Measurements from ENCODE around the gene OTOF.

The OTOF gene

DNA sequence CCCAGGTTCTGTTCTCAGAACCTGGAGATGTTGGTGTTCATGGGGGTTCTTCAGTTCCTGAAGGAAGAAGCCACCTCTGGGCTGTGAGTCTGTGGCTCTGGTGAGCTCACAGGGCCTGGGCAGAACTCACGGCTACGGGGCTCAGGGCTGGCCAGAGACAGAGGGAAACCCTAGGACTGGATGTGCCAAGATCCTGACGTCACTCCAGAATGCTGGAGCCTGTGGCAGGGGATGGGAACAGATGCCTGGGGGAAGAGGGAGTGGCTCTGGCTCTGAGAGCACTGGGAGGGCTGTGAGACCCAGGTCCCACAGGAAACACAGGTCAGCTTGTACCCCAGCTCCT, at the start of gene OTOF:
OTOF (minus strand) TSS at position 214 of the 343 bp plus-strand sequence.
- no peak for DNase-seq

DNA sequence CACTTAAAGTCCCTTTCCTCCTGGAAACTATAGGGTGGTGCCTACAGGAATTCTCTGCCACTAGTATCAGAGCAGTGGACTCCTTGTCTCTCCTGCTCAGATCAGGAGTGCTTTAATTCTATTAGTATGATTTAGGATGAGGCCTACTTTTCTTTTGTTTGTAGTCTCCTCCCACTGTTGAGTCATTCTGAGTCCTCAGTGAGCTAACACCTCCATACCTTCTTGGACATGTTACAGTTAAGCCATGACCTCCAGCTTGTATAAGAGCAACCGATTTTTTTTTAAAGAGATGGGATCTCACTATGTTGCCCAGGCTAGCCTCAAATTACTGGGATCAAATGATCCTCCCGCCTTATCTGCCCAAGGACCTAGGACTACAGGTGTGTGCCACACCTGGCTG, 48.7 kb upstream of the OTOF start:
- no peak for DNase-seq

- no peak for DNase-seq
These were observed 48.2 kb upstream of the OTOF start for GRCh38 chr2:26526105-26526504.

DNA sequence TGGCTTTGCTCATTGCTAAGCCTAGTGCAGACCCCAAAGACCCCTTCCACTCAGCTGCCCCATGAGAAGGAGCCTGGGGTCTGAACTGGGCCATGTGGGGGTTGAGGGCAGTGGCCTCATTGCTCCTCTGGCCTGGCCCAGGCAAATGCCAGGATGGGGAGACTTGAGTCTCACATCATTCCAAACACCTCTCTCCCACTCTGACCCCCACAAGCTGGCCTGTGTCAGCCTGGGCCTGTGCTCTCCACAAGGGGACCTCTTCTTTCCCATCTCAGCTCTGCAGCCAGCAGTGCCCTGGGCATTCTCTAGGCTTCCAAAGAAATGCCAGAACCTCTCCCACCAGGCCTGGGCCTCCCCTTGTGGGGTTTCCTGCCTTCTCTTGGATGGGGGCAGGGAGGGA, 45.8 kb upstream of the OTOF start:
- DNase-seq = no peak

GRCh38 chr2:26522751-26523171, 44.8 kb upstream of the OTOF start:
- DNase-seq = no peak

GRCh38 chr2:26522325-26522724, 44.4 kb upstream of the OTOF start:
- no peak for DNase-seq

- no peak for DNase-seq
These were observed 43.9 kb upstream of the OTOF start for GRCh38 chr2:26521913-26522180.

GRCh38 chr2:26521054-26521912, 43.4 kb upstream of the OTOF start:
- DNase-seq = no peak

- DNase-seq = no peak
These were observed 42.2 kb upstream of the OTOF start for GRCh38 chr2:26520148-26520449.

DNA sequence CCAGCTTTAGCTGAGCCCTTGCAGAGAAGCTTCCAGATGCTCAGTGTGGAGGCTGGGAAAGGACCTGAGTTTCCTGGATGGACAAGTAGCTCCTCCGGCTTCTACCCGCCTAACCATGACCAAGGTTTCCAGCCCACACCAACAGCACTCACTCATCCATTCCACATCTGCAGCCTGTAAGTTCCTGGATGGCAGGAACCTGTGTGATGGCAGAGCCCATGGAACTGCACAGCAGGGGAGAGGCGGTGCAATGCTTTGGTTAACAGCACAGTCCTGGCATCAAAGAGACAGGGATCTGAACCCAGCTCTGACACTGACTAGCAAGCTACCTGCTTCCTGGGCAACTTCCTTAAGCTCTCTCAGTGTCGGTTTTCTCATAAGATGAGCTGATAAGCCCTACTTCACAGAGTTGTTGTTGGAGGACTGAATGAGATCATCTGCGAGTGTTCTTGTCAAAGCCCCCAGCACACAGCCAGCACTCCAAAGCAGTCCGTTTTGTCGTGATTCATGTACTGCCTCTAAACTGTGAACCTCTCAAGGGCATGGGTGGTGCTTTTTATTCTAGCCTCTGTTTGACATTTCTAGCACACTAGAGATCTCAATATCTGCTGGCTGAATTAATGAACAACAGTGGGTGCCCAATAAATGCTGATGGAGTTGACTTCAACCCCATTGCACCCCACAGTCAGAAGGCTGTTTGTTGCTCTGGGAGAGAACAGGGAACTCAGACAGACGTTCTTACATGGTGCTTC, 41.6 kb upstream of the OTOF start:
- DNase-seq = no peak

DNA sequence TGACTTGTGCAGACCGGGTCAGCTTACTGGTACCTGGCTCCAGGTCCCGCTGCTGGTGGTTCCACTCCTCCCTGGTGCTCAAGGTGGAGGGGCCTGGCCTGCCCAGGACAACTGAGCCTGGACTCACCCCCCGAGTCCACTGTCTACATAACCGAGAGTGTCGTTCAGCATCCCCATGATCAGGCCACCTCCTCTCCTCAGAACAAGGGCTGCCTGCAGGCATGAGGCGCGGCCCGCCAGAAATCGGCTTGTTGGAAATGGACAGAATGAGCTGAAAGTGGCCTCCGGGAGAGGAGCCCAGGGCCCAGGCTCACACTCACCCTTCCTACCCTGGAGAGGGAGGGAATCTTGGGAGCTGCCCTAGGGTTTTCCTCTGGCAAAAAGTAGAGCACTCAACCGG, 38.9 kb upstream of the OTOF start:
- DNase-seq = no peak

DNA sequence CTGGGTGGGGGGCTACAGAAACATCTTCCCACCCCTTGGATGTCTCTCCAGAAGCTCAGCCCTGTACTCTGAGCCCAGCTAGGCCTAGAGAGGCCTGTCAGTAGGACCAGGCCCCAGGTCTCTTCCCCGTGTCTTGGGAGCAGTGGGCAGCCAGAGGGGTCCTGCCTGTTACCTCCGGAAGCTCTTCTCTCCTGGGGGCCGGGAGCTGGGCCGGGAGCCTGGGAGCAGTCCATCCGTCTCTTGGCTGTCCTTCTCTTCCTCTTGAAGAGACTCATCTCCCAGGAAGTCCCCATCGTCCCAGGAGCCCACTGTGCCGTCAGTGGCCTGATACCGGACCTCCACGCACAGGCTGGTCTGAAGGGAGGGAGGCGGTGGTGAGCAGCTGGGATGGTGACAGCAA, 38.3 kb upstream of the OTOF start:
- DNase-seq = no peak

- DNase-seq = no peak
These were observed 37.8 kb upstream of the OTOF start for GRCh38 chr2:26515771-26516170.

GRCh38 chr2:26514045-26514444, 36.1 kb upstream of the OTOF start:
- no peak for DNase-seq

- DNase-seq = no peak
These were observed 35.3 kb upstream of the OTOF start for GRCh38 chr2:26513261-26513660.

GRCh38 chr2:26511466-26511865, 33.5 kb upstream of the OTOF start:
- DNase-seq = no peak

DNA sequence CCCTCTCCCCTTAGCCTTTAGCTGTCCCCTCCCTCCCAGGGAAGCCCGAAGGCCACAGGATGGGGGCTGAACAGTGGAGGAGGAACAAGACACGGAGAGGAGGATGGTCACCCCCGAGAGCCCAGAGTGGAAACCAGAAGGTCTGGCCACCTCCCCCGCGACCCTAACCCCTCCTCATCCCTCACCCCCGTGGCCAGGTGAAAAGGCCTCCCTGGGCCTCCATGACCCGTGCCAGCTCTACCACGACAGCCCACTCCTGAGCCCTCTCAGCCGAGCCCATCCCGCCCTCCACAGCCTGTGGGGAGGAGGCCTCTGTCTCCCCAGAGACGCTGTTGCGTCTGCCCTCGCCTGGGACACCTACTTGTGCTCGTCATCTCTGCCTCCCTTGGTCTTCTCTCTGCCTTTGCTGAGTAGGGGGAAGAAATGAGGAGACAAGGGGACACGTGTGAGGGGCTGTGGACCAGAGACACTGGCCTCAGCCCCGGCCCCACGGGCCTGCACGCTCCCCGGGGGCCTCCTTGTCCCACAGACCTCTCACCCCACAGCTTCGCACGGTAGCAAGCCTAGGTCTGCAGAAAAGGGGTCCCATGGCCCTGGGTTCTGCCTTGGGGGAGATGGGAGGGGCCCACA, 32.5 kb upstream of the OTOF start:
- no peak for DNase-seq

DNA sequence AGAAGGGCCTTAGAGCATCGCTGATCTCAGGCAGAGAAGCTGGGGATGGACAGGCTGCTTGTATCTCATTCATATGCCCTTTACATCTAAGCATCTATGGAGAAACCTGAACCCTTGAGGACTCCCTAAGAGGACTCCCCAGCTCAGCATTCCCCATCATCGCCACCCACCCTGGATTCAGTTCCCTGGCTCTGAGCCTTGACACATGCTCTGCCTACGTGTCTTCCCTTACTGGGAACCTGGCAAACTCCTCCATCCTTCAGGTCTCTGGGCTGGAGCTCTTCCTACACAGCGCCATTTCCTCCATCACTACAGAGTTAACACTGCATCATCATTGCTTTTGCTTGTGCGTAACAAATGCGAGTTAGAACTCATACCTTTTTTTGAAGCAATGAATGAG, 31.2 kb upstream of the OTOF start:
- no peak for DNase-seq

- DNase-seq = no peak
These were observed 30.0 kb upstream of the OTOF start for GRCh38 chr2:26507932-26508331.

DNA sequence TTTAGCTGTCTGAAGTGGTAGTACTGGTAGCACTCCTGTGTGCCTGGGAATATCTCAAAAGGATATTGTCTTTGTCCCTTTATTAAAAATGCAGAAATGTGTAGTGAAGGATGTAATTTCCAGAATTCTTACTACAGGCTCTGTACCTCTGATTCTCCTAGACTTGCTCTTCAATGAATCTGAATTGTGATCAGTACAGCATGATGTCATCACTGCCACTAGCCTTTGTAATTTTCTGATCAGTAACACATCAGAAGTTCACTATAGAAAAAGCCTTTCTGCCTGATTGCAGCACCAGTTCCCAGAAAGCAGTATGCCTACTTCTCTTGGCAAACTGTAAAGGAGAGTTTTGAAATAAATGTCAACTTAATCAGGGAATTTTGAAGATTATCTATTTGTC, 29.2 kb upstream of the OTOF start:
- DNase-seq = no peak

DNA sequence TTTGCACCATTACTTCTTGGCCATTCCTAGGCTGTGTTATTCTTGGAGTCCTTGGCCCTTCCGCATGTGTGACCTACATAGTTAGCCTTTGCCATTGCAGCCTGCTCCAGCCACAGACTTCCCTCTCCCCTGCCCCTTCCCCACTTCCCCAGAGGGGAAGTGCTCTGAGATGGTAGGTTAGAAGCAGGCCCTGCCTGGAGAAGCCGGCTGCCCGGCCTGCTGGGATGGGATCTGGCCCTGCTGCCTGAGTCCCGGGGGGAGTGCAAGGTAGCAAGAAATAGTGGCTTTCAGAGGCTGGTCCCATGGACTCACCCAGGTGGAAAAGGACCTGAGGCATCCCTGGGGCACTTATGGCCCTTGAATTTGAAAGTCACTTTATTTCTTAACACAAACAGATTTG, 28.4 kb upstream of the OTOF start:
- no peak for DNase-seq

DNA sequence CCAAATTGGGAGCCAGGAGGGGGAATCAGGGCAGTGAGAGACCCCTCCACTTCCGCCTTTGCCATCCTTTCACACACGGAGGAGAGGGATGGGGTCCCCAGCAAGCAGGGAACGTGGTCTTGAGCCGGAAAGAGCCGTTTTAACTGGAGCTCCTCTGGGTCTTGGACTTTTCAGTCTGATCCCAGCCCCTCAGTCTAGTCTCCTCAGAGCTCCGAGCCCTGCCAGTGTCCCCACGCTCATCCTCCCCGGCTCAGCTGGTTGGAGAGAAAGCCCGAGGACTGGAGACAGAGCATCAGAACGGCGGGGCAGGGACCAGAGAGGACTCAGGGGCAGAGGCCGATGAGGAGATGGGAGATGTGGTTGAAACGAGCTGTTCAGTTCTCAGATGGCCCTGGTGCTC, 26.1 kb upstream of the OTOF start:
- DNase-seq = no peak

DNA sequence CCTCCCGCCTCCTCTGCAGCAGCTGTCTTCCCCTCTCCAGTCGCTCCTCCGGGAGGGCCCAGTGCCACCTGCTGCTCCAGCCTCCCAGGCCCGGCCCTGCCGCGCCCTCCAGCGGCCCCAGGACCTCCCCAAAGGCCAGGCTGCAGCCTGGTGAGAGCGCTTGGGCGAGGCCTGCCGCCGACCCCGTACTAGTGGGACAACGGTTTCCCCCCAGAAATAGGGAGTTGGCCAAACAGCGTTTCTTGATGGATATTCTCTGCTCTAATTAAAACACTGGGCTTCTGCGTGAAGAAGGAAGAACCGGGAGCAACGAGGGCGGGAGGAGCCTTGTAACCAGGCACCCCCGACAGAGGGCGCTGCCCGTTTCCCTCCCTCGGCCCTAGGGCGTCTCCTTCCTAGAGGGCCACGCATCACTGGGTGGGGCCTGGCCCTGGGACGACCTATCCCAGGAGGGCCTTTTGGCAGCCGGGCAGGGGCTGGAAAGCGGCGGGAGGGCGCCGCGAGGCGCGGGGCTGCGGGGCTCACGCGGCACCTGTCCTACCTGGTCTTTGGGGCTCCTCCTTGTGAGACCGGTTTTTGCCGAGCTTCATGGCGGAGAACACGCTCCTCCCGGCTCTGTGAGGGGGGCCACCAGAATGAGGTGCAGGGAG, 25.4 kb upstream of the OTOF start:
- DNase-seq = peak; percentile 69

GRCh38 chr2:26500406-26500805, 22.5 kb upstream of the OTOF start:
- DNase-seq = no peak

Measured in activated effector memory CD4-positive, alpha-beta T cell treated with Interleukin-2 at 50 U/mL for 16 hours (primary cell).